Mammary epithelial cell (primary cell): Measurements from ENCODE around the gene SAP30.
A peak's percentile ranks its signal among the peaks of the same experiment; 100 is the strongest.

Experiments
- CTCF ChIP-seq, 2 donors: IDR thresholded peaks in 1 of 2; conservative IDR thresholded peaks in 1 of 2; 2 replicates each; pipeline ENCODE4 v1.5.1; 2011 to 2012; ENCODE audit warnings: inconsistent platforms in 2 of 2, low read length in 2 of 2, mild to moderate bottlenecking in 2 of 2, control low read depth in 1 of 2, low read depth in 1 of 2; ENCODE audit not compliant: insufficient read depth in 1 of 2; ENCODE audit errors: extremely low read depth in 1 of 2
- EZH2 ChIP-seq: IDR thresholded peaks from 2 replicates; pipeline ENCODE4 v1.6.1; 2012; ENCODE audit warnings: low read length, inconsistent platforms, borderline replicate concordance

GRCh38 chr4:173360587-173361221 lies 10.1 kb upstream of the SAP30 start:
- TF ChIP-seq CTCF (conservative IDR thresholded peaks at IDR 0.05 in 1 of 2, IDR thresholded peaks at IDR 0.05 in 1 of 2; ENCODE audit: extremely low read depth in 1 of 2, insufficient read depth in 1 of 2, low read depth in 1 of 2, low read length in 2 of 2) = peak in 1 of 2 donors; percentile 39
- TF ChIP-seq EZH2 = no peak
